GM20000 (cell line): Measurements from ENCODE around the gene DPP10.
"Not testable (repeated sequence)": the region's sequence is repeated elsewhere in the genome, so short reads cannot be mapped to it uniquely, and the experiment has no call there.

ENCODE experiments used
- DNase-seq: peaks from one replicate; pipeline ENCODE4 v3.0.0; 2012; ENCODE audit warnings: low spot score
- TF ChIP-seq, protein P1 (sequence below): IDR thresholded peaks from 2 replicates; pipeline ENCODE4 v1.5.1; 2012; ENCODE audit warnings: mild to moderate bottlenecking, control low read depth; ENCODE audit errors: extremely low read depth, missing control alignments

Gene DPP10

DNA sequence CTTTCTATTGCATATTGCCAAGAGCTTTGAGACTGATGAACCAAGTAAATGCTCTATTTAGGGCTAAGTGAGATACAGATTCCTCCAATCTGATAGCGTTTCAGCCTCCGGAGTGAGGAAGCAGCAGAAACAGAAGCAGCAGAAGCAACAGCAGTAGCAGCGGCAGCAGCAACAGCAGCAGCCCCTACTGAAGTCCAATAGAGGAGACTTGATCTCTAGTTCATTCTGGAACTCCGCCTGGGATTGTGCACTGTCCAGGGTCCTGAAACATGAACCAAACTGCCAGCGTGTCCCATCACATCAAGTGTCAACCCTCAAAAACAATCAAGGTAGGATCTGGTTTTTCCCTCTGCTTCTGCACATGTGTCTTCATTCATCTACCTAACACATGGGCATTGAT is at the start of gene DPP10:
DPP10 (plus strand) TSS at position 132 of the 400 bp plus-strand sequence.
- TF ChIP-seq, protein P1, sequence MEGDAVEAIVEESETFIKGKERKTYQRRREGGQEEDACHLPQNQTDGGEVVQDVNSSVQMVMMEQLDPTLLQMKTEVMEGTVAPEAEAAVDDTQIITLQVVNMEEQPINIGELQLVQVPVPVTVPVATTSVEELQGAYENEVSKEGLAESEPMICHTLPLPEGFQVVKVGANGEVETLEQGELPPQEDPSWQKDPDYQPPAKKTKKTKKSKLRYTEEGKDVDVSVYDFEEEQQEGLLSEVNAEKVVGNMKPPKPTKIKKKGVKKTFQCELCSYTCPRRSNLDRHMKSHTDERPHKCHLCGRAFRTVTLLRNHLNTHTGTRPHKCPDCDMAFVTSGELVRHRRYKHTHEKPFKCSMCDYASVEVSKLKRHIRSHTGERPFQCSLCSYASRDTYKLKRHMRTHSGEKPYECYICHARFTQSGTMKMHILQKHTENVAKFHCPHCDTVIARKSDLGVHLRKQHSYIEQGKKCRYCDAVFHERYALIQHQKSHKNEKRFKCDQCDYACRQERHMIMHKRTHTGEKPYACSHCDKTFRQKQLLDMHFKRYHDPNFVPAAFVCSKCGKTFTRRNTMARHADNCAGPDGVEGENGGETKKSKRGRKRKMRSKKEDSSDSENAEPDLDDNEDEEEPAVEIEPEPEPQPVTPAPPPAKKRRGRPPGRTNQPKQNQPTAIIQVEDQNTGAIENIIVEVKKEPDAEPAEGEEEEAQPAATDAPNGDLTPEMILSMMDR: no peak
- no peak for DNase-seq

DNA sequence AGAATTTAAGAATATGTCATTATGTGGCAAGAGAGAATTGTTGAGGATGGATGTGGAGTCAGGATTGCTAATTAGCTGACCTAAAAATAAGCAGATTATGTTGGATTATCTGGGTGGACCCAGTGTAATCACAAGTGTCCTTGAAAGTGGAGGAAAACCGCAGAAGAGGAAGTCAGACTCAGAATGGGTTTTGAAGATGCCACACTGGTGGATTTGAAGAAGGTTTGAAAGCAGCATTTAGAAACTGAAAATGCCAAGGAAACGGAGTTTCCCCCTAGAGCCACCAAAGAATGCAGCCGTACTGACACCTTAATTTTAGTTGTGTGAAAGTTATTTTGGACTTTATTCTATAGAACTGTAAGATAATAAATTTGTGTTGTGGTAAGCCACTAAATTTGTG is 41.6 kb upstream of the DPP10 start:
- TF ChIP-seq, protein P1: no peak
- no peak for DNase-seq

DNA sequence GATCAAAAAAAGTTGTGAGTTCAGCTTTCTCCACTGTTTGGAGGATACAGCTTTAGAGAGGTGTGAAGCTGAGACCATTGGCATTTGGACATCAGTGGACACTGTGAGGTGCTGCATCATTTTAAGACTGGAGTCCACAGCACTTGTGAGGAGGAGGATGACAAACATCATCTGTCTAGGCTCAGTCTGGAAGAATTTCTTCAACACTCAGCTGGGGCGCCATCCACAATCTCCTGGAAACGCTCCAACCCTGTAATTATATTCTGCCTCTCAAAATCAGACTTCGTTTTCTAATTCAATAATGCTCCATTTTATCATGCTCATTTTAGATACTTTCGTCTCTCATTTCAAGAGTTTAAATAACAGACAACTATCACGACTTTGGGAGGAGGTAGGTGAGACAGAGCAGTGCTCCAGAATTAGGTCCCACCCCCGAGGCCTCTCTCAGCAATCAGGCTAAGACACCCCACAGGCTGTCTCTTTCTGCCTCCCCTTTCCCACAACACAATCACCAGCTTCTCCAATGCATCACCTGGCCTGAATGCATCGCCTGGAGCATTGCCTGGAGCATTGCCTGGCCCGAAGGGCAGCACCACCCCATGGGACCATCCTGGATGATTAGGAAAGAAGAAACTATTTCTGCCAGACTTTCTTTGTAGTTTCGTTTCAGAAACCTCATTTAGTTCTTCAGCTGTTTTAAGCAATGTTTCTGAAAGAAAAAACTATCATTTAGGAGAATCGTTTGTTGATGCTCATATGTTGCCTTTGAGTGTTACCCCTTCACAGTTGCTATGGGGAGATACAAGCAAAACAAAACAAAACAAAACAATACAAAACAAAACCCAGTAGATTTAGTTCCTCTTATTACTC is 37.0 kb upstream of the DPP10 start:
- TF ChIP-seq, protein P1: no peak
- DNase-seq: no peak

DNA sequence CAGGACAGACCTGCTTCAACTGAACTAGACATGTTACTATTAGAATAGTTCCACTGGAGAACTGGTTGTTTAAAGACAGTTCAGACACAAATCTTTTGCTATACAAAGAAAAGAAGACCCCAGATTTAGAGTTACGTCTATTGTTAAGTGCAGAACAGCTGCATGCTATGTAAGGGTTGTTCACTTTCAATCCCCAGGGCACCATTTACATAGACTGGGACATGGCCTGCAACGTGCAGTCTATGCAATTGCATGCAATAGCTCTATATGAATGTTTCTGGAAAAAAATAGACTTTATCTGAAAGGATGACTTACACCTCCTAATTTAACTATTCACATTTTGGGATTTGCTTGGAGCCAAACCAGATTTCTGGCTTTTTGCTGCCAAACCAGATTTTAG is 36.1 kb upstream of the DPP10 start:
- DNase-seq: no peak
- TF ChIP-seq, protein P1: no peak

DNA sequence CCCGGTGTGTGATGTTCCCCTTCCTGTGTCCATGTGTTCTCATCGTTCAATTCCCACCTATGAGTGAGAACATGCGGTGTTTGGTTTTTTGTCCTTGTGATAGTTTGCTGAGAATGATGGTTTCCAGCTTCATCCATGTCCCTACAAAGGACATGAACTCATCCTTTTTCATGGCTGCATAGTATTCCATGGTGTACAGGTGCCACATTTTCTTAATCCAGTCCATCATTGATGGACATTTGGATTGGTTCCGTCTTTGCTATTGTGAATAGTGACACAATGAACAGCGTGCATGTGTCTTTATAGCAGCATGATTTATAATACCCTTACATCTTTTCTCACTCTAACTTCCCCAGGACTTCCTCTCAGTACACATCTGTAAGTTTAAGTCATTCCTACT is 35.1 kb upstream of the DPP10 start:
- not testable (repeated sequence) for DNase-seq

DNA sequence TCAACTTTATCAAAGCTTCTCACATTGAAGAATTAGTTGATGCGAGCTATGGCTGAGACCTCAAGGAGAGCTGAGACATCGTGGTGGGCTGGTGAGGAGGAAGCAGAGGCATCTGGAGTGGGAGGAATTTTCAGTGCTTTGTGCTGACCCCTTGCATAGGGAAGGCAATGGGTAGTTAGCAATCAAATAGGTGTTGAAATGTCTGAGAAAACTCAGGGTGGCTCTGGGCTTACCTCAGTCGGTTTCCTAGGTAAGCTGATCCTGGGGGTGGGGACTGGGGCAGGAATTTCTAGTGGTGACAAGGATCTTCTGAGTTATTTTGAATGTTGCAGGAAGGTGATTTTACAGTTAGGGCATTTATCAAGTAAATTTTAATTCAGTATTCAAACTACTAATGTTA is 20.7 kb upstream of the DPP10 start:
- TF ChIP-seq, protein P1: no peak
- DNase-seq: no peak

DNA sequence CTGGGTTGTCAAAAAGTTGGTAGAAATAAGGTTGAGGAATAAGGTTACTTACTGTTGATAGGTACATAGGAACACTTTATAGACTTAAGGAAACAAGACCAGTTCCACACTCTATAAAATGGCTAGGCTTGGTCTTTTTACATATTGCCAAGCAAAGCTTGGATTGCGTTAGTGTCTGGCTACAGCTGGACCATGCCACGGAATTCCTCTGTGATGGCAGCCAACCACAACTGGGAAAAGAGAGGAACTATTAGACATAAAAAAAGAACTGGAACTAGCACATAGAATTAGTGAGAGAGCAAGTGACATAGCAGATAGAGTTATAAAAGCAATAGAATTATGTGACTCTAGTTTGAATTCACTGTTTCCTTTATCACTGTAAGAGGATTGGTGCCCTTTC is 17.7 kb upstream of the DPP10 start:
- TF ChIP-seq, protein P1: no peak
- no peak for DNase-seq

DNA sequence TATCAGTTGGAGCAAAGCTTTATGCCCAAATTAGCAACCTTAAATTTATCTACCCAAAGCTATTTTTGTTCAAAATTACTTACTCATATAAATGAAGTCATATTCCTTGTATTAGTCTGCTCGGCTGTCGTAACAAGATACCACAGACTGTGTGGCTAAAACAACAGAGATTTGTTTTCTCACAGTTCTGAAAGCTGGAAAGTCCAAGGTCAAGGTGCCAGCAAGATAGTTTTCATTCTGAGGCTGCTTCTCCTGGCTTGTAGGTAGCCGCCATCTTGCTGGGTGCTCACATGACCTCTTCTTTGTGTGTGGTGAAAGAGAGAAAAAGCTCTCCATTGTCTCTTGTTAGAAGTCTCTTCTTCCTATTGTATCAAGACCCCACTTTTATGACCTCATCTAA is 15.7 kb upstream of the DPP10 start:
- DNase-seq: no peak
- TF ChIP-seq, protein P1: no peak
